A549 (cell line): ENCODE results near the gene GLP2R. TPM values are rescaled to one million over a fixed set of nuclear protein-coding genes. Genes with fewer than 3 reads are reported as not detected.

Experiments used
- ATAC-seq, 2 experiments: fragments of 200-7000 bp in 1 of 2; fragments of >200 bp in 1 of 2; cut with Nextera tagmentation in 1 of 2; cut with Tn5 transposase in 1 of 2; 3 replicates each; pipeline versions ENCODE4 v1.8.0 to v1.9.1; 2018 to 2020; ENCODE audit warnings: mild to moderate bottlenecking in 1 of 2, moderate library complexity in 1 of 2
- CTCF ChIA-PET: fragments of 300-600 bp; sonication (Branson Sonifier 250); formaldehyde crosslinking; extraction: SDS; loops from one replicate; lab custom pipeline; 2021; ENCODE audit warnings: antibody characterized with exemption, inconsistent platforms; lab: Yijun Ruan, JAX
- POLR2A ChIA-PET: fragments of 350-600 bp; formaldehyde crosslinking; extraction: SDS; loops from one replicate; lab custom pipeline; 2021; ENCODE audit warnings: antibody characterized with exemption, inconsistent platforms; lab: Yijun Ruan, JAX
- DNase-seq, 2 experiments: peaks; one replicate each; pipeline versions ENCODE4 v3.0.0 to v3.0.0-alpha.2; 2011 to 2016; ENCODE audit warnings: low read depth in 1 of 2, low spot score in 1 of 2
- FAIRE-seq: peaks from 2 replicates; lab custom pipeline; 2011; peaks lifted over from hg19 to GRCh38; lab: Jason Lieb, UNC
- H3K27ac ChIP-seq, 2 experiments: fragments of >200 bp; sonication (Bioruptor Twin); formaldehyde crosslinking; 3 replicates each; pipeline ENCODE4 v1.5.1; 2016 to 2017
- H3K4me1 ChIP-seq: fragments of >200 bp; sonication (Bioruptor Twin); formaldehyde crosslinking; 3 replicates; pipeline ENCODE4 v1.6.1; 2016
- H3K4me2 ChIP-seq: fragments of >200 bp; sonication (Bioruptor Twin); formaldehyde crosslinking; 3 replicates; pipeline ENCODE4 v1.6.1; 2016
- H3K4me3 ChIP-seq: fragments of >200 bp; sonication (Bioruptor Twin); formaldehyde crosslinking; 3 replicates; pipeline ENCODE4 v1.5.1; 2016
- H3K9me3 ChIP-seq: fragments of >200 bp; sonication (Bioruptor Twin); formaldehyde crosslinking; 3 replicates; pipeline ENCODE4 v1.6.1; 2016
- FOSB ChIP-seq: fragments of 250-450 bp; sonication (Bioruptor Pico); IDR thresholded peaks from 2 replicates; pipeline ENCODE4 v1.5.0; 2020; ENCODE audit warnings: mild to moderate bottlenecking, moderate library complexity
- JUNB ChIP-seq: fragments of >200 bp; sonication (Bioruptor Twin); formaldehyde crosslinking; IDR thresholded peaks from 2 replicates; pipeline ENCODE4 v1.6.1; 2016
- KDM1A ChIP-seq: fragments of 200-600 bp; sonication (generic); IDR thresholded peaks from 2 replicates; pipeline ENCODE4 v1.6.1; 2016; ENCODE audit warnings: low read depth, mild to moderate bottlenecking
- MAFK ChIP-seq: fragments of 450-650 bp; IDR thresholded peaks from 2 replicates; pipeline ENCODE4 v1.6.1; 2014; ENCODE audit not compliant: partially characterized antibody
- MYC ChIP-seq: IDR thresholded peaks from 2 replicates; pipeline ENCODE4 v1.6.1; 2012; ENCODE audit warnings: mild to moderate bottlenecking, inconsistent platforms, low read length, improper control_type of control experiment, borderline replicate concordance
- NPAS2 ChIP-seq: fragments of 250-450 bp; sonication (Bioruptor Pico); IDR thresholded peaks from 2 replicates; pipeline ENCODE4 v1.8.0; 2022; ENCODE audit warnings: mild to moderate bottlenecking, moderate library complexity, borderline replicate concordance
- NR3C1 ChIP-seq: fragments of >200 bp; sonication (Bioruptor Twin); formaldehyde crosslinking; IDR thresholded peaks from 3 replicates; pipeline ENCODE4 v1.6.1; 2017
- POLR2A ChIP-seq: IDR thresholded peaks from 2 replicates; pipeline ENCODE4 v1.6.1; 2012; ENCODE audit warnings: mild to moderate bottlenecking, low read length
- ZFP36 ChIP-seq: fragments of 450-650 bp; IDR thresholded peaks from 2 replicates; pipeline ENCODE4 v1.6.1; 2014; ENCODE audit warnings: borderline replicate concordance; ENCODE audit not compliant: partially characterized antibody
- ZNF302 ChIP-seq: fragments of 250-450 bp; sonication (Bioruptor Pico); IDR thresholded peaks from 2 replicates; pipeline ENCODE4 v1.9.0; 2021; ENCODE audit warnings: inconsistent platforms, mild to moderate bottlenecking, moderate library complexity
- WGBS: methylation state at CpG from one replicate; pipeline ENCODE4 v1.1.6; 2017; ENCODE audit errors: missing lambda C conversion rate; 5-methylcytosine and 5-hydroxymethylcytosine counted together
- polyA plus RNA-seq, 4 experiments: library from polyadenylated mRNA; depleted of rRNA in 3 of 4; stranded (reverse); fragments of >200 nt; fragmentation: RNase III in 1 of 4; extraction: RNeasy Plus Mini Kit Qiagen cat#74134 plus additional on column Dnase treatment in 1 of 4; gene quantifications; 2 replicates in 3 of 4; 3 replicates in 1 of 4; pipeline ENCODE4 v1.2.3, GENCODE V29; 2011 to 2017
- TF ChIP-seq, protein P1 (sequence below): fragments of >200 bp; sonication (Bioruptor Twin); formaldehyde crosslinking; IDR thresholded peaks from 3 replicates; pipeline ENCODE4 v1.5.1; 2016
- TF ChIP-seq, protein P2 (sequence below): IDR thresholded peaks from 2 replicates; pipeline ENCODE4 v1.6.1; 2012
- TF ChIP-seq, protein P3 (sequence below): fragments of >200 bp; sonication (Bioruptor Twin); formaldehyde crosslinking; IDR thresholded peaks from 3 replicates; pipeline ENCODE4 v1.6.1; 2016
- TF ChIP-seq, protein P4 (sequence below): fragments of 250-450 bp; sonication (Bioruptor Pico); IDR thresholded peaks from 2 replicates; pipeline ENCODE4 v1.5.0; 2020; ENCODE audit warnings: low read depth, mild to moderate bottlenecking, moderate library complexity
- TF ChIP-seq, protein P5 (sequence below): fragments of 450-650 bp; IDR thresholded peaks from 2 replicates; pipeline ENCODE4 v1.6.1; 2014; ENCODE audit warnings: antibody characterized with exemption
- TF ChIP-seq, protein P6 (sequence below): fragments of 250-450 bp; sonication (Bioruptor Pico); IDR thresholded peaks from 2 replicates; pipeline ENCODE4 v1.5.0; 2021; ENCODE audit warnings: mild to moderate bottlenecking, moderate library complexity, borderline replicate concordance

Gene GLP2R
- polyA plus RNA-seq, 2 of the 4 experiments (the other 2 are of a cell fraction): 27.9 to 48.7 TPM

DNA sequence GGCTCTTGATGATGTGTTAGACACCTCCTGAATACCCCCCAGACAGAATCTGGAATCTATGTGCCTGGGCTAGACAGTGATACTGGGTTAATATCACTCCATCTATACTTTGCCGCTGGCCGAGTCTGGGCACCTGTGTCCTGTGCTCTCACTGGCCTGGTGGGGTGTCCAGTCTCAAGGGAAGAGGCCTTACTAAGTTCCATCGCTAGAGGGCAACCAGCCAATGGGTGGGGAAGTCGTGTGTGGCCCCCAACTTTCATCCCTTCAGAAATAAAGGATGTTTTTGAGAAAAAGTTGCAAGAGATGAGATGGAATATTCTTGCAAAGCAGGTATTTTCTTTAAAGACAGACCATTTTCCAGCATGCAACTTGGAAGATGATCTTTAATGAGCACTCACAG lies 1.6 kb upstream of the GLP2R start (continued):
- TF ChIP-seq, protein P1, sequence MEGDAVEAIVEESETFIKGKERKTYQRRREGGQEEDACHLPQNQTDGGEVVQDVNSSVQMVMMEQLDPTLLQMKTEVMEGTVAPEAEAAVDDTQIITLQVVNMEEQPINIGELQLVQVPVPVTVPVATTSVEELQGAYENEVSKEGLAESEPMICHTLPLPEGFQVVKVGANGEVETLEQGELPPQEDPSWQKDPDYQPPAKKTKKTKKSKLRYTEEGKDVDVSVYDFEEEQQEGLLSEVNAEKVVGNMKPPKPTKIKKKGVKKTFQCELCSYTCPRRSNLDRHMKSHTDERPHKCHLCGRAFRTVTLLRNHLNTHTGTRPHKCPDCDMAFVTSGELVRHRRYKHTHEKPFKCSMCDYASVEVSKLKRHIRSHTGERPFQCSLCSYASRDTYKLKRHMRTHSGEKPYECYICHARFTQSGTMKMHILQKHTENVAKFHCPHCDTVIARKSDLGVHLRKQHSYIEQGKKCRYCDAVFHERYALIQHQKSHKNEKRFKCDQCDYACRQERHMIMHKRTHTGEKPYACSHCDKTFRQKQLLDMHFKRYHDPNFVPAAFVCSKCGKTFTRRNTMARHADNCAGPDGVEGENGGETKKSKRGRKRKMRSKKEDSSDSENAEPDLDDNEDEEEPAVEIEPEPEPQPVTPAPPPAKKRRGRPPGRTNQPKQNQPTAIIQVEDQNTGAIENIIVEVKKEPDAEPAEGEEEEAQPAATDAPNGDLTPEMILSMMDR: peak; percentile 31
- TF ChIP-seq, protein P2, sequence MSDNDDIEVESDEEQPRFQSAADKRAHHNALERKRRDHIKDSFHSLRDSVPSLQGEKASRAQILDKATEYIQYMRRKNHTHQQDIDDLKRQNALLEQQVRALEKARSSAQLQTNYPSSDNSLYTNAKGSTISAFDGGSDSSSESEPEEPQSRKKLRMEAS: 0 out of 2 replicates have a peak, but pooled peaks have one; percentile 18

DNA sequence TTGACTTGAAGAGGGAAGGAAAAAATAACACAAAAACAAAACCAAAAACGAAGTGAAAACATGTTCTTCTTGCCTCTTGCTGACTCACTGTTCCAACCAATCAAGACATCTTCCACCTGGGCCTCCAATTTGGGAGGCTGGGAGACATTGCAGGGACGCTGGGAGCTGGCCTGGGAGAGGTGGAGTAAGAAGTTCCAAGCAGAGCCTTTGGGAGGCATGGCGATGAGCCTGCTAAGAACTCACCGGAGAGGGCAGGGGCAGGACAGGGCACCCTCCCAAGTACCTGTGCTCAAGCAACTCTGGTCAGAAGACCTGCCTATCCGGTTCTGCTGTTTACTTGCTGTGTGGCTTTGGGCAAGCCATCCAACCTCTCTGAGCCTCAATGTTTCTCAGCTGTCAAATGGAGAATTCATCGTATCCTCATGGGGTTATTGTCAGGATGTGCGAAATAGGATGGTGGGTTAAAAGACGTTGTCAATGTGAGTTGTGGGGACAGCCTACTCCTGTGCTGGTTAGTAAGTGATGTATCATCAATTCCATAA lies 856 bp upstream of the GLP2R start:
- 79% methylated on average over 8 of the region's 8 CpGs for WGBS
- H3K27ac ChIP-seq: peak overlapping the region; percentile 22 to 72; a peak in 5 of 6 replicates
- ATAC-seq: no peak
- TF ChIP-seq, protein P3, sequence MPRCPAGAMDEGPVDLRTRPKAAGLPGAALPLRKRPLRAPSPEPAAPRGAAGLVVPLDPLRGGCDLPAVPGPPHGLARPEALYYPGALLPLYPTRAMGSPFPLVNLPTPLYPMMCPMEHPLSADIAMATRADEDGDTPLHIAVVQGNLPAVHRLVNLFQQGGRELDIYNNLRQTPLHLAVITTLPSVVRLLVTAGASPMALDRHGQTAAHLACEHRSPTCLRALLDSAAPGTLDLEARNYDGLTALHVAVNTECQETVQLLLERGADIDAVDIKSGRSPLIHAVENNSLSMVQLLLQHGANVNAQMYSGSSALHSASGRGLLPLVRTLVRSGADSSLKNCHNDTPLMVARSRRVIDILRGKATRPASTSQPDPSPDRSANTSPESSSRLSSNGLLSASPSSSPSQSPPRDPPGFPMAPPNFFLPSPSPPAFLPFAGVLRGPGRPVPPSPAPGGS: no peak
- TF ChIP-seq FOSB (CRISPR knock-in tag) (no peak), JUNB (no peak), ZNF302 (CRISPR knock-in tag) (no peak), ZFP36 (peak; percentile 51)
- TF ChIP-seq, protein P4, sequence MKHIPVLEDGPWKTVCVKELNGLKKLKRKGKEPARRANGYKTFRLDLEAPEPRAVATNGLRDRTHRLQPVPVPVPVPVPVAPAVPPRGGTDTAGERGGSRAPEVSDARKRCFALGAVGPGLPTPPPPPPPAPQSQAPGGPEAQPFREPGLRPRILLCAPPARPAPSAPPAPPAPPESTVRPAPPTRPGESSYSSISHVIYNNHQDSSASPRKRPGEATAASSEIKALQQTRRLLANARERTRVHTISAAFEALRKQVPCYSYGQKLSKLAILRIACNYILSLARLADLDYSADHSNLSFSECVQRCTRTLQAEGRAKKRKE (CRISPR knock-in tag): no peak
- CTCF ChIA-PET: interaction anchor here (0.7 to 2.9 kb wide), 9 partner anchors 9 to 106 kb away, joined by 3 to 8 read pairs (median 5); no protein-coding TSS in a partner anchor
- H3K4me2 ChIP-seq: no peak overlapping the region
- H3K4me1 ChIP-seq: peaks cover 30% of the 10 kb centered on the region
- no peak overlapping the region for H3K4me3 ChIP-seq
- no peak for DNase-seq
- POLR2A ChIA-PET: no interaction called here
- peak; percentile 39 for FAIRE-seq
- H3K9me3 ChIP-seq: no peaks in the 10 kb centered on the region

DNA sequence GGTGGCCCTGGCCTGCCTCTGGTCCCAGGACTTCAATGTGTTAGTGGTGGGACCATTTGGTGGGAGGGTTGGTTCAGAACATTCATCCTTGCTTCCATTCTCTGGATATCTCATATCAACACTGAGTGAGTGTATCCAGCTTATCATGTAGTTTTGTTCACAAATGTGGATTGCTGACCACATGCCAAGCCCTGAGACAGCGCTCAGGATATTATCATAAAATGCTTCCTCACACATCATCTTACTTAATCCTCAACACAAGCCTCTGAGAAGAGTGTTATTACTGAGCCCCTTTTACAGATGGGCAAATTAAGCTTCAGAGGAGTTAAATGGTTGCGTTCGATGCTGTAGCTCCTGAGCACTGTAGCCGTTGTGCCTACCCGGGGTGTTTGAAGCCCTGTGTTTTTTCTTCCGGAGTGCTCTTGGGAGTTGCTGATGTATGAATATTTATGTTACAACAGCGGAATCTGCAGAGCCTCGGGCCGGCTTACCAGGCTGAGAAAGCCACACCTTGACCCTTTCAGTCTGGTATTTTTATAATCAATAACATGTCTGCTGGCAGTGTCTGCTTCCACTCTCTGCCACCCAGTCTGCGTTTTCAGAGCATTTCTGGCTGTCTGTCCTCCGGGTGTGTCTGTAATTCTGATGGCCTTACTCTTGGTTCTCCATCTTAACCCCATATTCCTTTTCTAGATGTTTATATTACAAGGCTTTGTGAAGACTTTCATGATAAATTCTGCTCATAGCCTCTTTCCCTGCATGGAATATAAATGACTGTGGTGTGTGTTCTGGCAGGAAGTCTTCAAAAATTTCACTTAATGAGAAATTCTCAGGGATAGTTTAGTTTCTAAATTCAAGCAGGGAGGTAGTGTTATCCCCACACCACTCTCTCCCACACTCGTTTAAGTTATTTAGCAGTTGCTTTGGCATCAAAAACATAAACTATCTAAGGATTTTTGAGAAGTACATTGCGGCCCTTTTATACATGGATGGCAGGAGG lies 2.9 kb downstream of the GLP2R start:
- H3K4me1 ChIP-seq: peaks cover 28% of the 10 kb centered on the region
- peak overlapping the region; percentile 72 to 97 for H3K27ac ChIP-seq
- H3K9me3 ChIP-seq: peaks cover 1% of the 10 kb centered on the region; the same call in 2 of the 3 replicates
- ATAC-seq (peak in 1 of 2 experiments; percentile 11; a peak in 2 of 6 replicates), DNase-seq (no peak), FAIRE-seq (peak; percentile 61)
- 0 out of 3 replicates have a peak overlapping the region, but pooled peaks have one; percentile 3 for H3K4me2 ChIP-seq
- ChIA-PET POLR2A (no interaction called here), CTCF (interaction anchor here (1.5 to 2.1 kb wide), 3 partner anchors 9 to 100 kb away, joined by 4 to 5 read pairs (median 4); no protein-coding TSS in a partner anchor)
- WGBS: 74% methylated on average over 13 of the region's 13 CpGs
- TF ChIP-seq KDM1A (no peak), MAFK (no peak), NR3C1 (no peak), NPAS2 (CRISPR knock-in tag) (no peak), MYC (no peak), POLR2A (no peak)
- TF ChIP-seq, protein P3: no peak
- TF ChIP-seq, protein P5, sequence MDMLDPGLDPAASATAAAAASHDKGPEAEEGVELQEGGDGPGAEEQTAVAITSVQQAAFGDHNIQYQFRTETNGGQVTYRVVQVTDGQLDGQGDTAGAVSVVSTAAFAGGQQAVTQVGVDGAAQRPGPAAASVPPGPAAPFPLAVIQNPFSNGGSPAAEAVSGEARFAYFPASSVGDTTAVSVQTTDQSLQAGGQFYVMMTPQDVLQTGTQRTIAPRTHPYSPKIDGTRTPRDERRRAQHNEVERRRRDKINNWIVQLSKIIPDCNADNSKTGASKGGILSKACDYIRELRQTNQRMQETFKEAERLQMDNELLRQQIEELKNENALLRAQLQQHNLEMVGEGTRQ: no peak
- TF ChIP-seq, protein P6, sequence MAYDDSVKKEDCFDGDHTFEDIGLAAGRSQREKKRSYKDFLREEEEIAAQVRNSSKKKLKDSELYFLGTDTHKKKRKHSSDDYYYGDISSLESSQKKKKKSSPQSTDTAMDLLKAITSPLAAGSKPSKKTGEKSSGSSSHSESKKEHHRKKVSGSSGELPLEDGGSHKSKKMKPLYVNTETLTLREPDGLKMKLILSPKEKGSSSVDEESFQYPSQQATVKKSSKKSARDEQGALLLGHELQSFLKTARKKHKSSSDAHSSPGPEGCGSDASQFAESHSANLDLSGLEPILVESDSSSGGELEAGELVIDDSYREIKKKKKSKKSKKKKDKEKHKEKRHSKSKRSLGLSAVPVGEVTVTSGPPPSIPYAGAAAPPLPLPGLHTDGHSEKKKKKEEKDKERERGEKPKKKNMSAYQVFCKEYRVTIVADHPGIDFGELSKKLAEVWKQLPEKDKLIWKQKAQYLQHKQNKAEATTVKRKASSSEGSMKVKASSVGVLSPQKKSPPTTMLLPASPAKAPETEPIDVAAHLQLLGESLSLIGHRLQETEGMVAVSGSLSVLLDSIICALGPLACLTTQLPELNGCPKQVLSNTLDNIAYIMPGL (CRISPR knock-in tag): no peak
- no peak overlapping the region for H3K4me3 ChIP-seq
